Measurements from ENCODE around the gene CACNA2D2. TPM values are rescaled to one million over a fixed set of nuclear protein-coding genes. Genes with fewer than 3 reads are reported as not detected.

Gene CACNA2D2
- total RNA-seq, 1 donor from 2014 or later: 0.53 TPM

GRCh38 chr3:50433954-50434353 lies 69.5 kb downstream of the CACNA2D2 start:
- no peak for TF ChIP-seq CTCF (IDR thresholded peaks at IDR 0.05)
- H3K27ac Mint-ChIP-seq: no peak overlapping the region
- ATAC-seq (ENCODE audit: low read depth): no peak
- ChIA-PET CTCF (interaction anchor here (1.1 to 3.6 kb wide), 2 partner anchors 109 to 180 kb away, joined by 3 to 18 read pairs; no protein-coding TSS in a partner anchor), POLR2A (no interaction called here)
- no peak for DNase-seq
- H3K9me3 Mint-ChIP-seq: no peaks in the 10 kb centered on the region
- H3K4me1 Mint-ChIP-seq: no peaks in the 10 kb centered on the region
- no peaks in the 10 kb centered on the region for H3K36me3 Mint-ChIP-seq (ENCODE audit: low read depth)
- peaks cover 4% of the 10 kb centered on the region for H3K27me3 Mint-ChIP-seq
- intact Hi-C loops (cut with micrococcal nuclease): no loop called here
- no peak overlapping the region for H3K4me3 Mint-ChIP-seq

GRCh38 chr3:50430950-50431435 lies 72.4 kb downstream of the CACNA2D2 start:
- ChIA-PET CTCF (no interaction called here), POLR2A (no interaction called here)
- Mint-ChIP-seq H3K4me3 (no peak overlapping the region), H3K4me1 (no peaks in the 10 kb centered on the region), H3K36me3 (ENCODE audit: low read depth) (no peaks in the 10 kb centered on the region), H3K27me3 (peaks cover 6% of the 10 kb centered on the region), H3K27ac (no peak overlapping the region), H3K9me3 (no peaks in the 10 kb centered on the region)
- TF ChIP-seq CTCF (IDR thresholded peaks at IDR 0.05): no peak
- intact Hi-C loops (cut with micrococcal nuclease): no loop called here
- DNase-seq (no peak), ATAC-seq (ENCODE audit: low read depth) (no peak)

GRCh38 chr3:50430191-50430590 lies 73.2 kb downstream of the CACNA2D2 start:
- Mint-ChIP-seq H3K4me1 (no peaks in the 10 kb centered on the region), H3K4me3 (no peak overlapping the region), H3K27ac (no peak overlapping the region), H3K9me3 (no peaks in the 10 kb centered on the region), H3K27me3 (peaks cover 6% of the 10 kb centered on the region), H3K36me3 (ENCODE audit: low read depth) (no peaks in the 10 kb centered on the region)
- no peak for TF ChIP-seq CTCF (IDR thresholded peaks at IDR 0.05)
- ATAC-seq (ENCODE audit: low read depth): no peak
- ChIA-PET CTCF (no interaction called here), POLR2A (no interaction called here)
- DNase-seq: no peak
- intact Hi-C loops (cut with micrococcal nuclease): no loop called here

GRCh38 chr3:50428007-50428633 lies 75.3 kb downstream of the CACNA2D2 start:
- intact Hi-C loops (cut with micrococcal nuclease): no loop called here
- no peaks in the 10 kb centered on the region for H3K9me3 Mint-ChIP-seq
- TF ChIP-seq CTCF (IDR thresholded peaks at IDR 0.05): no peak
- H3K36me3 Mint-ChIP-seq (ENCODE audit: low read depth): no peaks in the 10 kb centered on the region
- H3K4me1 Mint-ChIP-seq: no peaks in the 10 kb centered on the region
- no peak for ATAC-seq (ENCODE audit: low read depth)
- H3K27me3 Mint-ChIP-seq: peaks cover 4% of the 10 kb centered on the region
- POLR2A ChIA-PET: no interaction called here
- H3K4me3 Mint-ChIP-seq: no peak overlapping the region
- DNase-seq: no peak
- CTCF ChIA-PET: no interaction called here
- no peak overlapping the region for H3K27ac Mint-ChIP-seq

GRCh38 chr3:50427217-50427616 lies 76.2 kb downstream of the CACNA2D2 start:
- DNase-seq (no peak), ATAC-seq (ENCODE audit: low read depth) (no peak)
- intact Hi-C loops (cut with micrococcal nuclease): no loop called here
- H3K27me3 Mint-ChIP-seq: peaks cover 4% of the 10 kb centered on the region
- ChIA-PET CTCF (no interaction called here), POLR2A (no interaction called here)
- H3K27ac Mint-ChIP-seq: no peak overlapping the region
- no peaks in the 10 kb centered on the region for H3K36me3 Mint-ChIP-seq (ENCODE audit: low read depth)
- H3K4me3 Mint-ChIP-seq: no peak overlapping the region
- no peaks in the 10 kb centered on the region for H3K9me3 Mint-ChIP-seq
- no peaks in the 10 kb centered on the region for H3K4me1 Mint-ChIP-seq
- no peak for TF ChIP-seq CTCF (IDR thresholded peaks at IDR 0.05)

All from activated B cell treated with CpG ODN at 0.5 μM for 24 hours (primary cell).